GM12878 (cell line): ENCODE results near the gene SMARCAL1. TPM values are rescaled to one million over a fixed set of nuclear protein-coding genes. Genes with fewer than 3 reads are reported as not detected.

Experiments
- ATAC-seq: fragments of 200-7000 bp; cut with Tn5 transposase; 3 replicates; pipeline ENCODE4 v1.9.1; 2020; ENCODE audit warnings: mild to moderate bottlenecking, moderate library complexity
- BruUV-seq: library from RNA; stranded (reverse); fragments of 400-500 nt; replicated peaks from 2 replicates; lab custom pipeline; 2021; lab: Mats Ljungman, UMichigan
- CTCF ChIA-PET: fragments of 300-600 bp; sonication (Branson Sonifier 250); formaldehyde crosslinking; extraction: SDS; loops from one replicate; lab custom pipeline; 2021; ENCODE audit warnings: inconsistent platforms; lab: Yijun Ruan, JAX
- POLR2A ChIA-PET: fragments of 350-600 bp; formaldehyde crosslinking; extraction: SDS; loops from one replicate; lab custom pipeline; 2021; ENCODE audit warnings: inconsistent platforms; lab: Charles Lee
- RAD21 ChIA-PET: fragments of 300-600 bp; sonication (Branson Sonifier 250); formaldehyde crosslinking; loops from one replicate; lab custom pipeline; 2023; ENCODE audit warnings: antibody characterized with exemption; ENCODE audit not compliant: unreplicated experiment; lab: Charles Lee
- SMC1A ChIA-PET: fragments of 300-600 bp; sonication (Branson Sonifier 250); formaldehyde crosslinking; loops from one replicate; lab custom pipeline; 2023; ENCODE audit not compliant: unreplicated experiment, uncharacterized antibody; lab: Charles Lee
- DNase-seq: peaks from one replicate; pipeline ENCODE4 v3.0.0-alpha.2; 2011; ENCODE audit warnings: low read depth, low spot score
- FAIRE-seq: peaks from 3 replicates; lab custom pipeline; 2011; peaks lifted over from hg19 to GRCh38; lab: Jason Lieb, UNC
- H2AFZ ChIP-seq: 2 replicates; pipeline ENCODE4 v1.6.0; 2011; ENCODE audit warnings: low read depth, low read length, control low read depth; ENCODE audit not compliant: control insufficient read depth
- H3K27ac ChIP-seq: 2 replicates; pipeline ENCODE4 v1.5.1; 2011; ENCODE audit warnings: control low read depth; ENCODE audit not compliant: control insufficient read depth, insufficient read depth
- H3K27me3 ChIP-seq, 2 experiments: replicated peaks in 1 of 2; 2 replicates each; pipeline versions ENCODE4 v1.6.0 to v1.6.1; 2011; ENCODE audit warnings: low read length in 1 of 2; ENCODE audit not compliant: control insufficient read depth in 2 of 2, insufficient read depth in 2 of 2
- H3K36me3 ChIP-seq, 2 experiments: 2 replicates each; pipeline ENCODE4 v1.5.1; 2011; ENCODE audit warnings: low read length in 1 of 2; ENCODE audit not compliant: control insufficient read depth in 2 of 2, insufficient read depth in 2 of 2
- H3K4me1 ChIP-seq: 2 replicates; pipeline ENCODE4 v1.6.1; 2011; ENCODE audit warnings: mild to moderate bottlenecking, low read length, moderate library complexity, mixed read lengths; ENCODE audit not compliant: control insufficient read depth, insufficient read depth
- H3K4me2 ChIP-seq: 2 replicates; pipeline ENCODE4 v1.6.0; 2011; ENCODE audit warnings: control low read depth; ENCODE audit not compliant: control insufficient read depth, insufficient read depth
- H3K4me3 ChIP-seq: fragments of 200-600 bp; sonication (generic); 2 replicates; pipeline ENCODE4 v1.5.1; 2016
- H3K79me2 ChIP-seq: 2 replicates; pipeline ENCODE4 v1.6.0; 2011; ENCODE audit warnings: low read length; ENCODE audit not compliant: control insufficient read depth, insufficient read depth
- H3K9ac ChIP-seq: 2 replicates; pipeline ENCODE4 v1.8.0; 2011; ENCODE audit warnings: low read length, control low read depth, mixed read lengths; ENCODE audit not compliant: control insufficient read depth, insufficient read depth
- H3K9me3 ChIP-seq: replicated peaks from 3 replicates; pipeline ENCODE4 v1.5.1; 2011; ENCODE audit warnings: mild to moderate bottlenecking, low read length; ENCODE audit not compliant: control insufficient read depth, insufficient read depth
- H4K20me1 ChIP-seq: 2 replicates; pipeline ENCODE4 v1.6.0; 2011; ENCODE audit not compliant: control insufficient read depth, insufficient read depth
- BCLAF1 ChIP-seq: fragments of 450-650 bp; IDR thresholded peaks from 2 replicates; pipeline ENCODE4 v1.6.1; 2017; ENCODE audit warnings: antibody characterized with exemption, mild to moderate bottlenecking, moderate library complexity
- POLR2A ChIP-seq: IDR thresholded peaks from 2 replicates; pipeline ENCODE4 v1.6.1; 2011; ENCODE audit warnings: low read depth, mild to moderate bottlenecking, low read length
- WGBS: methylation state at CpG from one replicate; pipeline ENCODE4 v1.1.6; 2016; ENCODE audit warnings: low lambda C conversion rate; ENCODE audit not compliant: insufficient replicate concordance, insufficient coverage; ENCODE audit errors: missing lambda C conversion rate; 5-methylcytosine and 5-hydroxymethylcytosine counted together
- in situ Hi-C: fragments of 300-500 bp; cut with MboI; formaldehyde crosslinking; loops from 9 replicates; pipeline ENCODE4 v1.14.3; 2018; ENCODE audit warnings: mixed read lengths
- intact Hi-C: fragments of 100-400 bp; cut with micrococcal nuclease; formaldehyde crosslinking; loops from one replicate; pipeline ENCODE4 v1.14.2; 2022; ENCODE audit not compliant: unreplicated experiment
- polyA plus RNA-seq, 11 experiments: library from polyadenylated mRNA; depleted of rRNA in 4 of 11; unstranded in 6 of 11; stranded (reverse) in 5 of 11; fragments of >200 nt; fragmentation: Nextera tagmentation in 4 of 11; fragmentation: Illumina TruSeq in 1 of 11; extraction: Ambion mirVana in 4 of 11; extraction: Trizol in 1 of 11; gene quantifications; 1 replicate in 1 of 11; 2 replicates in 10 of 11; pipeline versions ENCODE4 v1.2.1 to v1.2.3, GENCODE V29; 2011 to 2016; ENCODE audit warnings: inconsistent platforms in 2 of 11, missing spikeins in 2 of 11, low read depth in 1 of 11
- total RNA-seq, 4 experiments: library from RNA; depleted of rRNA in 3 of 4; stranded (reverse); fragments of >200 nt in 3 of 4; fragmentation: Illumina TruSeq in 1 of 4; extraction: Trizol in 1 of 4; gene quantifications; 2 replicates each; pipeline versions ENCODE4 v1.2.1 to v1.2.3, GENCODE V29; 2013 to 2021

The SMARCAL1 gene
- total and polyA plus RNA-seq, 10 of the 15 experiments (the other 5 are each of a cell fraction or from before 2014, with no cell fraction given), result 10.8 to 32.9 (median 21.8) TPM

GRCh38 chr2:216507220-216508160, 95.2 kb downstream of the SMARCAL1 start:
- H3K27ac ChIP-seq, result no peak overlapping the region
- H2AFZ ChIP-seq, result no peak overlapping the region
- ATAC-seq (peak; percentile 10), DNase-seq (no peak)
- whole genome bisulfite sequencing, result 41% methylated on average over 5 of the region's 5 CpGs
- peaks cover 7 to 32% of the 10 kb centered on the region in 2 experiments for H3K36me3 ChIP-seq
- no peak overlapping the region for H3K4me2 ChIP-seq
- intact Hi-C loops, result loop anchor here (10.0 kb wide), 1 partner anchor 393 kb away; no protein-coding TSS in a partner anchor
- TF ChIP-seq POLR2A, result peak; percentile 45; the same call in 1 of the 2 replicates
- no peak for TF ChIP-seq BCLAF1
- TF ChIP-seq, all 136 proteins: peak for 1
- peaks cover 6% of the 10 kb centered on the region for H3K79me2 ChIP-seq
- H3K9me3 ChIP-seq, result no peaks in the 10 kb centered on the region; the same call in 2 of the 3 replicates
- ChIA-PET POLR2A (interaction anchor here (1.3 kb wide), 1 partner anchor 88 kb away, joined by 3 read pairs; no protein-coding TSS in a partner anchor), SMC1A (interaction anchor here (0.9 to 1.6 kb wide), 3 partner anchors 12 to 47 kb away, joined by 3 to 9 read pairs (median 3); no protein-coding TSS in a partner anchor), RAD21 (interaction anchor here (0.6 to 2.0 kb wide), 2 partner anchors 11 to 1521 kb away, joined by 6 to 7 read pairs; no protein-coding TSS in a partner anchor), CTCF (interaction anchor here (1.0 to 3.5 kb wide), 3 partner anchors 11 to 159 kb away, joined by 3 to 25 read pairs (median 3); no protein-coding TSS in a partner anchor)
- in situ Hi-C loops, result no loop called here
- no peak overlapping the region for H3K4me3 ChIP-seq
- H3K4me1 ChIP-seq, result peaks cover 2% of the 10 kb centered on the region; the same call in 1 of the 2 replicates
- H3K27me3 ChIP-seq, result no peaks in the 10 kb centered on the region
- H3K9ac ChIP-seq, result no peak overlapping the region
- no TSS peak for BruUV-seq
- H4K20me1 ChIP-seq, result no peaks in the 10 kb centered on the region; the same call in 1 of the 2 replicates
- FAIRE-seq, result no peak
